Activated naive CD8-positive, alpha-beta T cell treated with anti-CD3 and anti-CD28 coated beads, Interleukin-2, amount 50 U/mL, for 24 hours (primary cell): Measurements from ENCODE around the gene KMO.

Experiments used
- ATAC-seq: fragments of 150-1000 bp; cut with Tn5 transposase; one replicate; pipeline ENCODE4 v1.10.0; 2021
- DNase-seq: peaks from one replicate; pipeline ENCODE4 v3.0.0; 2021
- H3K27ac Mint-ChIP-seq: one replicate; pipeline ENCODE4 v1.8.0; 2021; ENCODE audit warnings: mild to moderate bottlenecking, mixed read lengths
- H3K27me3 Mint-ChIP-seq: one replicate; pipeline ENCODE4 v1.8.0; 2021; ENCODE audit warnings: mixed read lengths
- H3K36me3 Mint-ChIP-seq: one replicate; pipeline ENCODE4 v1.8.0; 2021; ENCODE audit warnings: low read depth, mixed read lengths
- H3K4me1 Mint-ChIP-seq: one replicate; pipeline ENCODE4 v1.8.0; 2021; ENCODE audit warnings: mixed read lengths
- H3K4me3 Mint-ChIP-seq: one replicate; pipeline ENCODE4 v1.8.0; 2021; ENCODE audit warnings: mild to moderate bottlenecking, moderate library complexity, mixed read lengths
- H3K9me3 Mint-ChIP-seq: one replicate; pipeline ENCODE4 v1.8.0; 2021; ENCODE audit warnings: mixed read lengths

KMO gene

GRCh38 chr1:241532162-241532531 lies at the start of gene KMO:
Gene KMO, plus strand, starts transcription at chr1:241532378. Its CDS starts 67 bp downstream, at chr1:241532445.
- peak; percentile 34 for ATAC-seq
- peaks cover 1% of the 10 kb centered on the region for H3K27me3 Mint-ChIP-seq
- peak within 1 kb of the TSS; percentile 85 for H3K4me3 Mint-ChIP-seq

GRCh38 chr1:241482761-241483250 lies 49.4 kb upstream of the KMO start:
- DNase-seq (no peak), ATAC-seq (peak; percentile 37)
- peaks cover 9% of the 10 kb centered on the region for H3K27me3 Mint-ChIP-seq
- H3K27ac Mint-ChIP-seq, result no peak overlapping the region
- H3K36me3 Mint-ChIP-seq, result no peaks in the 10 kb centered on the region
- peaks cover 12% of the 10 kb centered on the region for H3K4me1 Mint-ChIP-seq
- H3K4me3 Mint-ChIP-seq, result no peak overlapping the region
- H3K9me3 Mint-ChIP-seq, result no peaks in the 10 kb centered on the region

More at GRCh38 chr1:241532162-241532531, at the start of gene KMO:
- Mint-ChIP-seq H3K9me3 (no peaks in the 10 kb centered on the region), H3K4me1 (peaks cover 27% of the 10 kb centered on the region), H3K36me3 (no peaks in the 10 kb centered on the region), H3K27ac (peak within 1 kb of the TSS; percentile 80)
- DNase-seq, result no peak

- ATAC-seq (peak; percentile 40), DNase-seq (no peak)
- H3K27ac Mint-ChIP-seq, result no peak overlapping the region
- H3K4me1 Mint-ChIP-seq, result peaks cover 12% of the 10 kb centered on the region
- no peaks in the 10 kb centered on the region for H3K36me3 Mint-ChIP-seq
- peaks cover 7% of the 10 kb centered on the region for H3K27me3 Mint-ChIP-seq
- no peaks in the 10 kb centered on the region for H3K9me3 Mint-ChIP-seq
- no peak overlapping the region for H3K4me3 Mint-ChIP-seq
Observed at GRCh38 chr1:241485145-241485544, 47.0 kb upstream of the KMO start.

- H3K27me3 Mint-ChIP-seq, result peaks cover 7% of the 10 kb centered on the region
- H3K4me3 Mint-ChIP-seq, result no peak overlapping the region
- DNase-seq (peak; percentile 3), ATAC-seq (peak; percentile 73)
- H3K36me3 Mint-ChIP-seq, result no peaks in the 10 kb centered on the region
- H3K27ac Mint-ChIP-seq, result no peak overlapping the region
- peaks cover 12% of the 10 kb centered on the region for H3K4me1 Mint-ChIP-seq
- no peaks in the 10 kb centered on the region for H3K9me3 Mint-ChIP-seq
Observed at GRCh38 chr1:241485554-241485992, 46.6 kb upstream of the KMO start.

GRCh38 chr1:241488739-241489138 lies 43.4 kb upstream of the KMO start:
- H3K9me3 Mint-ChIP-seq, result no peaks in the 10 kb centered on the region
- ATAC-seq (no peak), DNase-seq (no peak)
- peaks cover 1% of the 10 kb centered on the region for H3K36me3 Mint-ChIP-seq
- H3K27ac Mint-ChIP-seq, result no peak overlapping the region
- H3K4me1 Mint-ChIP-seq, result peaks cover 6% of the 10 kb centered on the region
- no peaks in the 10 kb centered on the region for H3K27me3 Mint-ChIP-seq
- H3K4me3 Mint-ChIP-seq, result no peak overlapping the region

- H3K36me3 Mint-ChIP-seq, result peaks cover 49% of the 10 kb centered on the region
- H3K4me1 Mint-ChIP-seq, result no peaks in the 10 kb centered on the region
- ATAC-seq, result no peak
- no peak overlapping the region for H3K27ac Mint-ChIP-seq
- no peak overlapping the region for H3K4me3 Mint-ChIP-seq
- H3K27me3 Mint-ChIP-seq, result no peaks in the 10 kb centered on the region
- DNase-seq, result no peak
- no peaks in the 10 kb centered on the region for H3K9me3 Mint-ChIP-seq
Observed at GRCh38 chr1:241495741-241496140, 36.4 kb upstream of the KMO start.

- H3K4me1 Mint-ChIP-seq, result peaks cover 19% of the 10 kb centered on the region
- peaks cover 60% of the 10 kb centered on the region for H3K36me3 Mint-ChIP-seq
- H3K27ac Mint-ChIP-seq, result no peak overlapping the region
- DNase-seq (no peak), ATAC-seq (no peak)
- no peak overlapping the region for H3K4me3 Mint-ChIP-seq
- H3K9me3 Mint-ChIP-seq, result no peaks in the 10 kb centered on the region
- H3K27me3 Mint-ChIP-seq, result no peaks in the 10 kb centered on the region
Observed at GRCh38 chr1:241499910-241500309, 32.3 kb upstream of the KMO start.

GRCh38 chr1:241503444-241503843 lies 28.7 kb upstream of the KMO start:
- no peaks in the 10 kb centered on the region for H3K27me3 Mint-ChIP-seq
- no peaks in the 10 kb centered on the region for H3K9me3 Mint-ChIP-seq
- no peak overlapping the region for H3K4me3 Mint-ChIP-seq
- H3K4me1 Mint-ChIP-seq, result peaks cover 21% of the 10 kb centered on the region
- DNase-seq (peak; percentile 25), ATAC-seq (peak; percentile 95)
- peak overlapping the region; percentile 30 for H3K27ac Mint-ChIP-seq
- H3K36me3 Mint-ChIP-seq, result peaks cover 62% of the 10 kb centered on the region

- H3K4me3 Mint-ChIP-seq, result no peak overlapping the region
- DNase-seq (no peak), ATAC-seq (no peak)
- peaks cover 62% of the 10 kb centered on the region for H3K36me3 Mint-ChIP-seq
- peaks cover 20% of the 10 kb centered on the region for H3K4me1 Mint-ChIP-seq
- H3K27ac Mint-ChIP-seq, result no peak overlapping the region
- H3K9me3 Mint-ChIP-seq, result no peaks in the 10 kb centered on the region
- no peaks in the 10 kb centered on the region for H3K27me3 Mint-ChIP-seq
Observed at GRCh38 chr1:241507189-241507863, 24.9 kb upstream of the KMO start.

- H3K4me1 Mint-ChIP-seq, result peaks cover 19% of the 10 kb centered on the region
- ATAC-seq (no peak), DNase-seq (no peak)
- no peaks in the 10 kb centered on the region for H3K27me3 Mint-ChIP-seq
- H3K4me3 Mint-ChIP-seq, result no peak overlapping the region
- no peak overlapping the region for H3K27ac Mint-ChIP-seq
- peaks cover 42% of the 10 kb centered on the region for H3K36me3 Mint-ChIP-seq
- no peaks in the 10 kb centered on the region for H3K9me3 Mint-ChIP-seq
Observed at GRCh38 chr1:241513378-241513777, 18.8 kb upstream of the KMO start.

GRCh38 chr1:241518476-241519307 lies 13.5 kb upstream of the KMO start:
- H3K27me3 Mint-ChIP-seq, result peaks cover 17% of the 10 kb centered on the region
- peaks cover 27% of the 10 kb centered on the region for H3K4me1 Mint-ChIP-seq
- no peaks in the 10 kb centered on the region for H3K9me3 Mint-ChIP-seq
- peak overlapping the region; percentile 80 for H3K27ac Mint-ChIP-seq
- H3K4me3 Mint-ChIP-seq, result peak overlapping the region; percentile 89
- no peak for ATAC-seq
- peaks cover 19% of the 10 kb centered on the region for H3K36me3 Mint-ChIP-seq
- DNase-seq, result peak; percentile 32

- Mint-ChIP-seq H3K36me3 (peaks cover 14% of the 10 kb centered on the region), H3K4me3 (peak within 1 kb of the TSS; percentile 89), H3K9me3 (no peaks in the 10 kb centered on the region), H3K27ac (peak within 1 kb of the TSS; percentile 80), H3K27me3 (peaks cover 22% of the 10 kb centered on the region), H3K4me1 (peaks cover 24% of the 10 kb centered on the region)
- peak; percentile 91 for DNase-seq
- peak; percentile 98 for ATAC-seq
Observed at GRCh38 chr1:241519308-241520079, 12.7 kb upstream of the KMO start, which contains the start of gene FH. Gene FH, minus strand, starts transcription at chr1:241519755. Its CDS starts 33 bp downstream, at chr1:241519722.

GRCh38 chr1:241520080-241520465 lies 12.1 kb upstream of the KMO start:
- H3K27ac Mint-ChIP-seq, result no peak overlapping the region
- no peak overlapping the region for H3K4me3 Mint-ChIP-seq
- H3K36me3 Mint-ChIP-seq, result peaks cover 13% of the 10 kb centered on the region

GRCh38 chr1:241521718-241522117 lies 10.5 kb upstream of the KMO start:
- DNase-seq (no peak), ATAC-seq (no peak)
- H3K36me3 Mint-ChIP-seq, result peaks cover 8% of the 10 kb centered on the region
- peaks cover 32% of the 10 kb centered on the region for H3K27me3 Mint-ChIP-seq
- no peaks in the 10 kb centered on the region for H3K9me3 Mint-ChIP-seq
- peaks cover 19% of the 10 kb centered on the region for H3K4me1 Mint-ChIP-seq
- no peak overlapping the region for H3K4me3 Mint-ChIP-seq
- no peak overlapping the region for H3K27ac Mint-ChIP-seq

More at GRCh38 chr1:241520080-241520465, 12.1 kb upstream of the KMO start:
- Mint-ChIP-seq H3K9me3 (no peaks in the 10 kb centered on the region), H3K4me1 (peaks cover 24% of the 10 kb centered on the region), H3K27me3 (peaks cover 28% of the 10 kb centered on the region)
- DNase-seq (no peak), ATAC-seq (no peak)
